GM23338 (cell line): ENCODE results near the gene PM20D1. TPM values are rescaled to one million over a fixed set of nuclear protein-coding genes. Genes with fewer than 3 reads are reported as not detected.

ENCODE experiments used
- ATAC-seq: fragments of 200-7000 bp; cut with Tn5 transposase; 3 replicates; pipeline ENCODE4 v1.9.1; 2020
- DNase-seq: peaks from one replicate; pipeline ENCODE4 v3.0.0-alpha.2; 2015; ENCODE audit warnings: low spot score
- H2AFZ ChIP-seq: fragments of 200-600 bp; sonication (generic); 2 replicates; pipeline ENCODE4 v1.8.0; 2016; ENCODE audit warnings: antibody characterized with exemption, mild to moderate bottlenecking, moderate library complexity
- H3F3A ChIP-seq: fragments of 200-600 bp; sonication (generic); replicated peaks from 2 replicates; pipeline ENCODE4 v1.8.0; 2017; ENCODE audit warnings: antibody characterized with exemption, mixed run types, low read depth
- H3K27ac ChIP-seq: fragments of 200-600 bp; sonication (generic); 2 replicates; pipeline ENCODE4 v1.6.1; 2016; ENCODE audit warnings: low read depth
- H3K27me3 ChIP-seq: fragments of 200-600 bp; sonication (generic); 2 replicates; pipeline ENCODE4 v1.8.0; 2016; ENCODE audit warnings: mild to moderate bottlenecking, mixed run types, moderate library complexity; ENCODE audit not compliant: insufficient read depth
- H3K36me3 ChIP-seq: fragments of 200-600 bp; sonication (generic); 2 replicates; pipeline ENCODE4 v1.8.0; 2016; ENCODE audit warnings: mild to moderate bottlenecking; ENCODE audit not compliant: insufficient read depth
- H3K4me1 ChIP-seq: fragments of 200-600 bp; sonication (generic); 2 replicates; pipeline ENCODE4 v1.8.0; 2016; ENCODE audit warnings: mild to moderate bottlenecking, moderate library complexity; ENCODE audit not compliant: insufficient read depth
- H3K4me2 ChIP-seq: fragments of 200-600 bp; sonication (generic); 2 replicates; pipeline ENCODE4 v1.7.1; 2017; ENCODE audit warnings: mixed run types
- H3K4me3 ChIP-seq: fragments of 200-600 bp; sonication (generic); 2 replicates; pipeline ENCODE4 v1.6.1; 2016; ENCODE audit warnings: mixed run types
- H3K79me2 ChIP-seq: fragments of 200-600 bp; sonication (generic); replicated peaks from 2 replicates; pipeline ENCODE4 v1.8.0; 2017; ENCODE audit warnings: mild to moderate bottlenecking; ENCODE audit not compliant: insufficient read depth
- H3K9me2 ChIP-seq: fragments of 200-600 bp; sonication (generic); 2 replicates; pipeline ENCODE4 v1.8.0; 2017; ENCODE audit not compliant: insufficient read depth
- H4K20me1 ChIP-seq: fragments of 200-600 bp; sonication (generic); replicated peaks from 2 replicates; pipeline ENCODE4 v1.8.0; 2017; ENCODE audit warnings: mild to moderate bottlenecking; ENCODE audit not compliant: insufficient read depth
- H3K27ac Mint-ChIP-seq: 2 replicates; pipeline ENCODE4 v1.8.0; 2020; ENCODE audit warnings: inconsistent platforms, mild to moderate bottlenecking, moderate library complexity, mixed read lengths
- H3K27me3 Mint-ChIP-seq: 3 replicates; pipeline ENCODE4 v1.8.0; 2022; ENCODE audit warnings: low read depth, mild to moderate bottlenecking, moderate library complexity, mixed read lengths, inconsistent platforms; ENCODE audit not compliant: insufficient read depth, poor library complexity
- H3K36me3 Mint-ChIP-seq: 3 replicates; pipeline ENCODE4 v1.8.0; 2021; ENCODE audit warnings: low read depth, mild to moderate bottlenecking, inconsistent platforms, moderate library complexity, mixed read lengths
- H3K4me1 Mint-ChIP-seq: 3 replicates; pipeline ENCODE4 v1.8.0; 2020; ENCODE audit warnings: mild to moderate bottlenecking, inconsistent platforms, mixed read lengths
- H3K4me3 Mint-ChIP-seq: 3 replicates; pipeline ENCODE4 v1.8.0; 2021; ENCODE audit warnings: moderate library complexity, mild to moderate bottlenecking, inconsistent platforms, mixed read lengths
- H3K9me3 Mint-ChIP-seq: 3 replicates; pipeline ENCODE4 v1.8.0; 2020; ENCODE audit warnings: moderate library complexity, mild to moderate bottlenecking, inconsistent platforms, mixed read lengths
- CTCF ChIP-seq, 2 experiments: fragments of 200-600 bp in 1 of 2; sonication (generic) in 1 of 2; conservative IDR thresholded peaks; 2 replicates each; pipeline versions ENCODE4 v1.5.1 to v1.6.1; 2016 to 2017; ENCODE audit warnings: antibody characterized with exemption in 2 of 2, low read depth in 2 of 2, mild to moderate bottlenecking in 2 of 2, moderate library complexity in 1 of 2
- EZH2 ChIP-seq: fragments of 200-600 bp; sonication (generic); IDR thresholded peaks from one replicate; pipeline ENCODE4 v1.8.0; 2017; ENCODE audit warnings: antibody characterized with exemption, mild to moderate bottlenecking, low read depth; ENCODE audit not compliant: unreplicated experiment
- JUNB ChIP-seq: IDR thresholded peaks from one replicate; pipeline ENCODE4 v1.6.1; 2016; ENCODE audit warnings: antibody characterized with exemption; ENCODE audit not compliant: unreplicated experiment
- NANOG ChIP-seq: IDR thresholded peaks from 2 replicates; pipeline ENCODE4 v1.6.1; 2016; ENCODE audit warnings: antibody characterized with exemption, borderline replicate concordance
- REST ChIP-seq: IDR thresholded peaks from one replicate; pipeline ENCODE4 v1.6.1; 2018; ENCODE audit warnings: antibody characterized with exemption; ENCODE audit not compliant: unreplicated experiment
- STAT1 ChIP-seq: IDR thresholded peaks from one replicate; pipeline ENCODE4 v1.6.1; 2016; ENCODE audit warnings: antibody characterized with exemption; ENCODE audit not compliant: unreplicated experiment
- ZNF114 ChIP-seq: fragments of 250-450 bp; sonication (Bioruptor Pico); IDR thresholded peaks from 2 replicates; pipeline ENCODE4 v1.5.0; 2020; ENCODE audit warnings: mild to moderate bottlenecking, moderate library complexity
- ZNF331 ChIP-seq: fragments of 250-450 bp; sonication (Bioruptor Pico); IDR thresholded peaks from 2 replicates; pipeline ENCODE4 v1.5.0; 2020; ENCODE audit warnings: low read depth, mild to moderate bottlenecking, moderate library complexity
- polyA plus RNA-seq: library from polyadenylated mRNA; unstranded; fragments of >200 nt; fragmentation: Nextera tagmentation; extraction: Ambion mirVana; gene quantifications from 2 replicates; pipeline ENCODE4 v1.2.1, GENCODE V29; 2016
- total RNA-seq: library from RNA; depleted of rRNA; stranded (reverse); fragments of >200 nt; shearing (Covaris generic); gene quantifications from 2 replicates; pipeline ENCODE4 v1.2.3, GENCODE V29; 2014
- TF ChIP-seq, protein P1 (sequence below): fragments of 250-450 bp; sonication (Bioruptor Pico); IDR thresholded peaks from 2 replicates; pipeline ENCODE4 v1.5.0; 2020; ENCODE audit warnings: mild to moderate bottlenecking, moderate library complexity
- TF ChIP-seq, protein P2 (sequence below): IDR thresholded peaks from 2 replicates; pipeline ENCODE4 v1.6.1; 2016; ENCODE audit warnings: antibody characterized with exemption

Gene PM20D1
- total and polyA plus RNA-seq, 2 experiments from 2014 or later = 0.10 TPM; not detected in 1

DNA sequence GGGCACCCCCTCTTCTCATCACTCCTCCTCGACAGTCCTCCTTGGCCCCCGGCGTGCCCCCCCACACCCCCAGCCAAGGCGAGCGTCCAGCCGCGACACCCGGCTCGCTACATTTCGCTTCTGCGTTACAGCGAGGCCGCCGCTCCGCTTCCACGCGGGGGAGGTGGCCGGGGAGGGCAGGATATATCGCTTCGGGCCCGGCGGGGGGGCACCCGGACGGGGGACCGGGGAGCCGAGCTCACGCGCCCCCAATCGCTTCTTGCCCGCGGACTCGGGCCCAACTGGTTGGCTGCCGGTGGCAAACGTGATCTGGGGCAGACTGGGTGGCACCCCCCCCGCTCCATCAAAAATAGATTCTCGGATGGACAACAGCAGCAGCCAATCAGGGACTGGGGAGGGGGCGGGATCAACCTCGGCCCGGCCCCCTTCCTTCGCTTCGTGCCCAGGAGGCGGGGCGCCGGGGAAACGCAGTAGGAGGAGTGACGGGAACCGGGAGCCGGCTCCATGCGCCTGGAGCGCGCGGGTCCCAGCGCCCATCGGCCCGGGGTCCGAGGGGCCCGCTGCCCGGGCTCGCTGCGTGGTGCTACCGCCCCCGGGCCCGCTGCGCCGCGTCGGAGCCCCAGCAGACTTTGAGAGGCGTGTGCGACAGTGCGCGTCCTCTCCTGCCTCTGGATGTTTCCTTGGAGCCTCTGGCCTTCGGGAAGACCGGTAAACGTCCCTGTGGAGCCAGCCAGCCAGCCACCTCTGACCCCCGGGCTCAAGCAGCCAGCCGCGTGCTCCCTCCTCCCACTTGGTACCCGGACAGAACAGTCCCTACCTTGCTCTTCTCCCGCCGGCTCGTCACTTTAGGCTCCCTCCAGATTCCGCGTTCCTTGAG is 36.8 kb downstream of the PM20D1 start, which contains the start of gene SLC41A1 (continued):
- TF ChIP-seq, protein P1, sequence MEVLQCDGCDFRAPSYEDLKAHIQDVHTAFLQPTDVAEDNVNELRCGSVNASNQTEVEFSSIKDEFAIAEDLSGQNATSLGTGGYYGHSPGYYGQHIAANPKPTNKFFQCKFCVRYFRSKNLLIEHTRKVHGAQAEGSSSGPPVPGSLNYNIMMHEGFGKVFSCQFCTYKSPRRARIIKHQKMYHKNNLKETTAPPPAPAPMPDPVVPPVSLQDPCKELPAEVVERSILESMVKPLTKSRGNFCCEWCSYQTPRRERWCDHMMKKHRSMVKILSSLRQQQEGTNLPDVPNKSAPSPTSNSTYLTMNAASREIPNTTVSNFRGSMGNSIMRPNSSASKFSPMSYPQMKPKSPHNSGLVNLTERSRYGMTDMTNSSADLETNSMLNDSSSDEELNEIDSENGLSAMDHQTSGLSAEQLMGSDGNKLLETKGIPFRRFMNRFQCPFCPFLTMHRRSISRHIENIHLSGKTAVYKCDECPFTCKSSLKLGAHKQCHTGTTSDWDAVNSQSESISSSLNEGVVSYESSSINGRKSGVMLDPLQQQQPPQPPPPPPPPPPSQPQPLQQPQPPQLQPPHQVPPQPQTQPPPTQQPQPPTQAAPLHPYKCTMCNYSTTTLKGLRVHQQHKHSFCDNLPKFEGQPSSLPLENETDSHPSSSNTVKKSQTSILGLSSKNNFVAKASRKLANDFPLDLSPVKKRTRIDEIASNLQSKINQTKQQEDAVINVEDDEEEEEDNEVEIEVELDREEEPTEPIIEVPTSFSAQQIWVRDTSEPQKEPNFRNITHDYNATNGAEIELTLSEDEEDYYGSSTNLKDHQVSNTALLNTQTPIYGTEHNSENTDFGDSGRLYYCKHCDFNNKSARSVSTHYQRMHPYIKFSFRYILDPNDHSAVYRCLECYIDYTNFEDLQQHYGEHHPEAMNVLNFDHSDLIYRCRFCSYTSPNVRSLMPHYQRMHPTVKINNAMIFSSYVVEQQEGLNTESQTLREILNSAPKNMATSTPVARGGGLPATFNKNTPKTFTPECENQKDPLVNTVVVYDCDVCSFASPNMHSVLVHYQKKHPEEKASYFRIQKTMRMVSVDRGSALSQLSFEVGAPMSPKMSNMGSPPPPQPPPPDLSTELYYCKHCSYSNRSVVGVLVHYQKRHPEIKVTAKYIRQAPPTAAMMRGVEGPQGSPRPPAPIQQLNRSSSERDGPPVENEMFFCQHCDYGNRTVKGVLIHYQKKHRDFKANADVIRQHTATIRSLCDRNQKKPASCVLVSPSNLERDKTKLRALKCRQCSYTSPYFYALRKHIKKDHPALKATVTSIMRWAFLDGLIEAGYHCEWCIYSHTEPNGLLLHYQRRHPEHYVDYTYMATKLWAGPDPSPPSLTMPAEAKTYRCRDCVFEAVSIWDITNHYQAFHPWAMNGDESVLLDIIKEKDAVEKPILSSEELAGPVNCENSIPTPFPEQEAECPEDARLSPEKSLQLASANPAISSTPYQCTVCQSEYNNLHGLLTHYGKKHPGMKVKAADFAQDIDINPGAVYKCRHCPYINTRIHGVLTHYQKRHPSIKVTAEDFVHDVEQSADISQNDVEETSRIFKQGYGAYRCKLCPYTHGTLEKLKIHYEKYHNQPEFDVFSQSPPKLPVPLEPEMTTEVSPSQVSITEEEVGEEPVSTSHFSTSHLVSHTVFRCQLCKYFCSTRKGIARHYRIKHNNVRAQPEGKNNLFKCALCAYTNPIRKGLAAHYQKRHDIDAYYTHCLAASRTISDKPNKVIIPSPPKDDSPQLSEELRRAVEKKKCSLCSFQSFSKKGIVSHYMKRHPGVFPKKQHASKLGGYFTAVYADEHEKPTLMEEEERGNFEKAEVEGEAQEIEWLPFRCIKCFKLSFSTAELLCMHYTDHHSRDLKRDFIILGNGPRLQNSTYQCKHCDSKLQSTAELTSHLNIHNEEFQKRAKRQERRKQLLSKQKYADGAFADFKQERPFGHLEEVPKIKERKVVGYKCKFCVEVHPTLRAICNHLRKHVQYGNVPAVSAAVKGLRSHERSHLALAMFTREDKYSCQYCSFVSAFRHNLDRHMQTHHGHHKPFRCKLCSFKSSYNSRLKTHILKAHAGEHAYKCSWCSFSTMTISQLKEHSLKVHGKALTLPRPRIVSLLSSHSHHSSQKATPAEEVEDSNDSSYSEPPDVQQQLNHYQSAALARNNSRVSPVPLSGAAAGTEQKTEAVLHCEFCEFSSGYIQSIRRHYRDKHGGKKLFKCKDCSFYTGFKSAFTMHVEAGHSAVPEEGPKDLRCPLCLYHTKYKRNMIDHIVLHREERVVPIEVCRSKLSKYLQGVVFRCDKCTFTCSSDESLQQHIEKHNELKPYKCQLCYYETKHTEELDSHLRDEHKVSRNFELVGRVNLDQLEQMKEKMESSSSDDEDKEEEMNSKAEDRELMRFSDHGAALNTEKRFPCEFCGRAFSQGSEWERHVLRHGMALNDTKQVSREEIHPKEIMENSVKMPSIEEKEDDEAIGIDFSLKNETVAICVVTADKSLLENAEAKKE (CRISPR knock-in tag) = no peak
- TF ChIP-seq ZNF114 (CRISPR knock-in tag) = no peak

GRCh38 chr1:205812271-205812877 is 37.6 kb downstream of the PM20D1 start:
- Mint-ChIP-seq H3K27ac (0 out of 2 replicates have a peak overlapping the region, but pooled peaks have one; percentile 18), H3K27me3 (peaks cover 8% of the 10 kb centered on the region), H3K36me3 (peaks cover 31% of the 10 kb centered on the region), H3K9me3 (no peaks in the 10 kb centered on the region; the same call in 2 of the 3 replicates), H3K4me3 (peak overlapping the region; percentile 96), H3K4me1 (peaks cover 31% of the 10 kb centered on the region)
- Histone ChIP-seq H3K9me2 (no peaks in the 10 kb centered on the region), H3K27me3 (peaks cover 6% of the 10 kb centered on the region; the same call in 1 of the 2 replicates), H3K4me2 (peak overlapping the region; percentile 97), H3K79me2 (peaks cover 49% of the 10 kb centered on the region), H4K20me1 (peaks cover 12% of the 10 kb centered on the region), H3K27ac (no peak overlapping the region), H3F3A (no peaks in the 10 kb centered on the region), H3K36me3 (no peaks in the 10 kb centered on the region), H3K4me3 (peak overlapping the region; percentile 95), H3K4me1 (peaks cover 17% of the 10 kb centered on the region), H2AFZ (peak overlapping the region; percentile 66)
- DNase-seq (peak; percentile 69), ATAC-seq (peak; percentile 57)
- TF ChIP-seq STAT1 = no peak
- TF ChIP-seq EZH2 = no peak
- TF ChIP-seq CTCF (conservative IDR thresholded peaks at IDR 0.05; ENCODE audit: low read depth in 2 of 2) = no peak
- no peak for TF ChIP-seq JUNB
- no peak for TF ChIP-seq ZNF331 (CRISPR knock-in tag)
- TF ChIP-seq, protein P2, sequence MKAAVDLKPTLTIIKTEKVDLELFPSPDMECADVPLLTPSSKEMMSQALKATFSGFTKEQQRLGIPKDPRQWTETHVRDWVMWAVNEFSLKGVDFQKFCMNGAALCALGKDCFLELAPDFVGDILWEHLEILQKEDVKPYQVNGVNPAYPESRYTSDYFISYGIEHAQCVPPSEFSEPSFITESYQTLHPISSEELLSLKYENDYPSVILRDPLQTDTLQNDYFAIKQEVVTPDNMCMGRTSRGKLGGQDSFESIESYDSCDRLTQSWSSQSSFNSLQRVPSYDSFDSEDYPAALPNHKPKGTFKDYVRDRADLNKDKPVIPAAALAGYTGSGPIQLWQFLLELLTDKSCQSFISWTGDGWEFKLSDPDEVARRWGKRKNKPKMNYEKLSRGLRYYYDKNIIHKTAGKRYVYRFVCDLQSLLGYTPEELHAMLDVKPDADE = no peak
- no peak for TF ChIP-seq REST
- no peak for TF ChIP-seq NANOG
